HCT116 (cell line): ENCODE data around the gene MNX1. TPM values are rescaled to one million over a fixed set of nuclear protein-coding genes. Genes with fewer than 3 reads are reported as not detected.

Experiments
- ATAC-seq: fragments of 200-7000 bp; cut with Tn5 transposase; 2 replicates; pipeline ENCODE4 v1.9.1; 2020; ENCODE audit warnings: mild to moderate bottlenecking, moderate library complexity
- BruUV-seq: library from RNA; stranded (reverse); fragments of 400-500 nt; replicated peaks from 2 replicates; lab custom pipeline; 2021; lab: Mats Ljungman, UMichigan
- CTCF ChIA-PET: fragments of 300-600 bp; sonication (Branson Sonifier 250); formaldehyde crosslinking; loops from one replicate; lab custom pipeline; 2021; ENCODE audit warnings: antibody characterized with exemption; lab: Charles Lee
- POLR2A ChIA-PET: fragments of 300-600, 350-600 bp; sonication (Branson Sonifier 250); formaldehyde crosslinking; loops from one replicate; lab custom pipeline; 2021; ENCODE audit warnings: antibody characterized with exemption; lab: Charles Lee
- RAD21 ChIA-PET, 2 experiments: fragments of 300-600 bp; sonication (Branson Sonifier 250); formaldehyde crosslinking; loops; one replicate each; lab custom pipeline; 2023; ENCODE audit warnings: low total read pairs in 2 of 2; ENCODE audit not compliant: uncharacterized antibody in 2 of 2, unreplicated experiment in 2 of 2, low non-redundant PET in 1 of 2; lab: Charles Lee
- DNase-seq: peaks from one replicate; pipeline ENCODE4 v3.0.0-alpha.2; 2010; ENCODE audit warnings: low read depth, low spot score
- H2AFZ ChIP-seq: fragments of 200-600 bp; shearing (Covaris generic), sonication (generic); 2 replicates; pipeline ENCODE4 v1.6.1; 2017; ENCODE audit warnings: low read depth, mixed run types, mixed read lengths, antibody characterized with exemption, low read length; ENCODE audit not compliant: poor library complexity, severe bottlenecking
- H3K27ac ChIP-seq: 2 replicates; pipeline ENCODE4 v1.5.1; 2012; ENCODE audit warnings: low read depth, low read length
- H3K27me3 ChIP-seq: fragments of 200-600 bp; sonication (generic); 2 replicates; pipeline ENCODE4 v1.6.1; 2016; ENCODE audit warnings: mixed run types, low read length, mixed read lengths; ENCODE audit not compliant: insufficient read depth
- H3K36me3 ChIP-seq, 2 experiments: fragments of 200-500 bp in 1 of 2; fragments of 200-600 bp in 1 of 2; sonication (Bioruptor generic) in 1 of 2; sonication (generic) in 1 of 2; 2 replicates each; pipeline versions ENCODE4 v1.5.1 to v1.6.1; 2014 to 2016; ENCODE audit warnings: low read length in 2 of 2, inconsistent platforms in 1 of 2, mixed read lengths in 1 of 2, mixed run types in 1 of 2; ENCODE audit not compliant: insufficient read depth in 2 of 2, control insufficient read depth in 1 of 2
- H3K4me1 ChIP-seq, 2 experiments: fragments of 200-600 bp in 1 of 2; sonication (generic) in 1 of 2; 2 replicates each; pipeline versions ENCODE4 v1.5.1 to v1.6.1; 2012 to 2017; ENCODE audit warnings: low read length in 2 of 2, inconsistent platforms in 1 of 2, mild to moderate bottlenecking in 1 of 2, mixed read lengths in 1 of 2, mixed run types in 1 of 2, moderate library complexity in 1 of 2; ENCODE audit not compliant: insufficient read depth in 2 of 2, control insufficient read depth in 1 of 2
- H3K4me2 ChIP-seq: fragments of 200-600 bp; sonication (generic); 2 replicates; pipeline ENCODE4 v1.6.1; 2017; ENCODE audit warnings: mixed run types, low read length, mixed read lengths
- H3K4me3 ChIP-seq, 2 experiments: fragments of 200-600 bp in 1 of 2; sonication (generic) in 1 of 2; replicated peaks in 1 of 2; 2 replicates each; pipeline ENCODE4 v1.5.1; 2011 to 2016; ENCODE audit warnings: low read length in 2 of 2, control low read depth in 1 of 2, low read depth in 1 of 2, mild to moderate bottlenecking in 1 of 2, mixed read lengths in 1 of 2, mixed run types in 1 of 2
- H3K79me2 ChIP-seq: fragments of 200-600 bp; sonication (generic); 2 replicates; pipeline ENCODE4 v1.6.1; 2017; ENCODE audit warnings: mild to moderate bottlenecking, mixed run types, low read length, moderate library complexity, mixed read lengths; ENCODE audit not compliant: insufficient read depth
- H3K9ac ChIP-seq: fragments of 200-600 bp; sonication (generic); 2 replicates; pipeline ENCODE4 v1.6.1; 2016; ENCODE audit warnings: low read length, mixed read lengths
- H3K9me2 ChIP-seq: fragments of 200-600 bp; sonication (generic), shearing (Covaris generic); 2 replicates; pipeline ENCODE4 v1.6.1; 2017; ENCODE audit warnings: mixed run types, mild to moderate bottlenecking, moderate library complexity; ENCODE audit not compliant: insufficient read depth
- H3K9me3 ChIP-seq, 2 experiments: fragments of 200-500 bp in 1 of 2; fragments of 200-600 bp in 1 of 2; sonication (Bioruptor generic) in 1 of 2; sonication (generic) in 1 of 2; 2 replicates each; pipeline ENCODE4 v1.6.1; 2014 to 2017; ENCODE audit warnings: low read length in 2 of 2, mixed read lengths in 2 of 2, inconsistent platforms in 1 of 2, low read depth in 1 of 2, mild to moderate bottlenecking in 1 of 2, mixed run types in 1 of 2, moderate library complexity in 1 of 2; ENCODE audit not compliant: control insufficient read depth in 1 of 2, insufficient read depth in 1 of 2
- H4K20me1 ChIP-seq: fragments of 200-600 bp; sonication (generic), shearing (Covaris generic); 2 replicates; pipeline ENCODE4 v1.6.1; 2017; ENCODE audit warnings: mixed run types, mild to moderate bottlenecking, moderate library complexity; ENCODE audit not compliant: insufficient read depth
- ATF3 ChIP-seq: IDR thresholded peaks from 2 replicates; pipeline ENCODE4 v1.6.1; 2012
- CBX3 ChIP-seq: IDR thresholded peaks from 2 replicates; pipeline ENCODE4 v1.6.1; 2012; ENCODE audit warnings: low read depth
- CTCF ChIP-seq, 3 experiments: fragments of 200-600 bp in 1 of 3; sonication (generic) in 1 of 3; IDR thresholded peaks in 2 of 3; conservative IDR thresholded peaks in 1 of 3; 2 replicates each; pipeline ENCODE4 v1.5.1; 2012 to 2017; ENCODE audit warnings: low read depth in 2 of 3, low read length in 2 of 3, antibody characterized with exemption in 1 of 3, borderline replicate concordance in 1 of 3, control low read depth in 1 of 3, mild to moderate bottlenecking in 1 of 3, mixed read lengths in 1 of 3, mixed run types in 1 of 3, moderate library complexity in 1 of 3; ENCODE audit not compliant: insufficient read depth in 1 of 3
- ELF1 ChIP-seq: IDR thresholded peaks from 2 replicates; pipeline ENCODE4 v1.6.1; 2012; ENCODE audit warnings: low read depth, borderline replicate concordance
- EZH2 ChIP-seq: fragments of 200-600 bp; sonication (generic); IDR thresholded peaks from 2 replicates; pipeline ENCODE4 v1.6.1; 2017; ENCODE audit warnings: antibody characterized with exemption, mixed run types
- EZH2phosphoT487 ChIP-seq: fragments of 200-600 bp; IDR thresholded peaks from 2 replicates; pipeline ENCODE4 v1.6.1; 2018; ENCODE audit warnings: antibody characterized with exemption, borderline replicate concordance
- FOSL1 ChIP-seq: IDR thresholded peaks from 2 replicates; pipeline ENCODE4 v1.6.1; 2012; ENCODE audit warnings: low read depth
- POLR2AphosphoS5 ChIP-seq: IDR thresholded peaks from 2 replicates; pipeline ENCODE4 v1.6.1; 2011; ENCODE audit warnings: mild to moderate bottlenecking, low read depth, low read length, moderate library complexity
- RAD21 ChIP-seq: IDR thresholded peaks from 2 replicates; pipeline ENCODE4 v1.6.1; 2012; ENCODE audit warnings: low read depth, mild to moderate bottlenecking
- SRF ChIP-seq: IDR thresholded peaks from 2 replicates; pipeline ENCODE4 v1.6.1; 2012; ENCODE audit warnings: low read depth
- YY1 ChIP-seq: IDR thresholded peaks from 2 replicates; pipeline ENCODE4 v1.6.1; 2011; ENCODE audit warnings: low read length, low read depth, moderate library complexity, mild to moderate bottlenecking; ENCODE audit not compliant: insufficient replicate concordance; ENCODE audit errors: extremely low read depth
- ZBTB33 ChIP-seq: IDR thresholded peaks from 2 replicates; pipeline ENCODE4 v1.6.1; 2011; ENCODE audit warnings: mild to moderate bottlenecking, low read length, moderate library complexity; ENCODE audit not compliant: insufficient replicate concordance; ENCODE audit errors: extremely low read depth
- ZFX ChIP-seq: fragments of 450-650 bp; IDR thresholded peaks from 2 replicates; pipeline ENCODE4 v1.6.1; 2017
- ZNF274 ChIP-seq: fragments of 200-500 bp; sonication (Bioruptor generic); IDR thresholded peaks from 2 replicates; pipeline ENCODE4 v1.6.1; 2014; ENCODE audit warnings: mild to moderate bottlenecking, low read depth, low read length, inconsistent platforms
- intact Hi-C: fragments of 100-400 bp; cut with micrococcal nuclease; formaldehyde crosslinking; loops from 2 replicates; pipeline ENCODE4 v1.10.0; 2022
- total RNA-seq: library from RNA; stranded (reverse); gene quantifications from one replicate; pipeline ENCODE4 v1.2.1, GENCODE V29; 2021; ENCODE audit not compliant: unreplicated experiment

Gene MNX1
- total RNA-seq, 1 experiment from 2014 or later, result 7.7 TPM

- Histone ChIP-seq H3K27me3 (no peaks in the 10 kb centered on the region), H3K4me3 (no peak overlapping the region), H3K36me3 (no peaks in the 10 kb centered on the region), H3K79me2 (no peaks in the 10 kb centered on the region), H3K9ac (no peak overlapping the region), H4K20me1 (no peaks in the 10 kb centered on the region), H3K27ac (no peak overlapping the region), H3K9me2 (no peaks in the 10 kb centered on the region), H3K9me3 (no peaks in the 10 kb centered on the region), H3K4me2 (no peak overlapping the region), H2AFZ (no peak overlapping the region), H3K4me1 (no peaks in the 10 kb centered on the region)
- no peak for DNase-seq
- CTCF ChIA-PET, result no interaction called here
- intact Hi-C loops, result no loop called here
- TF ChIP-seq CTCF (IDR thresholded peaks at IDR 0.05 in 2 of 3, conservative IDR thresholded peaks at IDR 0.05 in 1 of 3; ENCODE audit: borderline replicate concordance in 1 of 3, insufficient read depth in 1 of 3, low read depth in 2 of 3, low read length in 2 of 3) (no peak), ZBTB33 (no peak), EZH2phosphoT487 (no peak), POLR2AphosphoS5 (no peak), ZNF274 (no peak), ELF1 (no peak), FOSL1 (no peak), ATF3 (no peak), CBX3 (no peak), SRF (no peak), EZH2 (no peak), RAD21 (no peak), ZFX (no peak), YY1 (no peak)
- no peak for ATAC-seq
- no TSS peak for BruUV-seq
- POLR2A ChIA-PET, result no interaction called here
- RAD21 ChIA-PET, result no interaction called here
Observed at GRCh38 chr7:157043745-157044144, 33.3 kb upstream of the MNX1 start.
